ENCODE results near the gene COL26A1.

COL26A1 gene

DNA sequence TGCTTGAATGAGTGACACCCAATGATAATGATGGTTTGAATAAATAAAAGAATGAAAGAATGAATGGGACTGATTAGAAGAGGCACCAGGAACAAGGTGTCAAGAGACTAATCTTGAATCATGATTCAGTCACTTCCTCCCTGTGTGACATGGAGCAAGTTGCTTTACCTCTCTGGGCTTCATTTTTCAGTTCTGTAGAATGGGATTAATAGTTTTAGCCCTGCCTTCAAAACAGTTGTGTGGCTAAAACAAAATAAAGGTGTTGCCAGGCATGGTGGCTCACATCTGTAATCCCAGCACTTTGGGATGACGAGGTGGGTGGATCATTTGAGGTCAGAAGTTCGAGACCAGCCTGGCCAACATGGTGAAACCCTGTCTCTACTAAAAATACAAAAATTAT is 228.8 kb downstream of the COL26A1 start:
- no peaks in the 10 kb centered on the region for H3K79me2 ChIP-seq (ENCODE audit: control insufficient read depth, insufficient read depth, low read length)
- H4K8ac ChIP-seq (ENCODE audit: low read depth, low read length), result no peak overlapping the region
- no peak overlapping the region for H2BK120ac ChIP-seq (ENCODE audit: low read depth, low read length)
- no peak overlapping the region for H3K18ac ChIP-seq (ENCODE audit: low read length)
- no peaks in the 10 kb centered on the region for H3K27me3 ChIP-seq (ENCODE audit: insufficient read depth, low read length, poor library complexity)
- no peak overlapping the region for H3K27ac ChIP-seq (ENCODE audit: low read depth, low read length)
- no peak overlapping the region for H3K56ac ChIP-seq (ENCODE audit: low read length)
- H4K5ac ChIP-seq (ENCODE audit: low read length), result no peak overlapping the region
- no peak overlapping the region for H3K4ac ChIP-seq (ENCODE audit: low read depth, low read length)
- no CpG with 5 or more reads among the region's 2 CpGs for WGBS (ENCODE audit: extremely low coverage, insufficient coverage, low lambda C conversion rate)
- H3K4me2 ChIP-seq (ENCODE audit: low read length), result no peak overlapping the region
- H3K4me1 ChIP-seq (ENCODE audit: control insufficient read depth, low read depth, low read length), result no peaks in the 10 kb centered on the region
- H2BK15ac ChIP-seq (replicated peaks; ENCODE audit: low read depth), result no peak overlapping the region
- H2BK5ac ChIP-seq (ENCODE audit: low read length), result no peak overlapping the region
- H3K4me3 ChIP-seq (ENCODE audit: low read length), result no peak overlapping the region
- no peak overlapping the region for H3K9ac ChIP-seq (ENCODE audit: low read length)
- DNase-seq, result no peak
- no peaks in the 10 kb centered on the region for H3K79me1 ChIP-seq (ENCODE audit: low read length)
- H3K36me3 ChIP-seq (ENCODE audit: control insufficient read depth, insufficient read depth, low read length), result no peaks in the 10 kb centered on the region
- H2AK5ac ChIP-seq (ENCODE audit: low read length), result no peak overlapping the region
- H3K23ac ChIP-seq (ENCODE audit: low read length), result no peak overlapping the region

DNA sequence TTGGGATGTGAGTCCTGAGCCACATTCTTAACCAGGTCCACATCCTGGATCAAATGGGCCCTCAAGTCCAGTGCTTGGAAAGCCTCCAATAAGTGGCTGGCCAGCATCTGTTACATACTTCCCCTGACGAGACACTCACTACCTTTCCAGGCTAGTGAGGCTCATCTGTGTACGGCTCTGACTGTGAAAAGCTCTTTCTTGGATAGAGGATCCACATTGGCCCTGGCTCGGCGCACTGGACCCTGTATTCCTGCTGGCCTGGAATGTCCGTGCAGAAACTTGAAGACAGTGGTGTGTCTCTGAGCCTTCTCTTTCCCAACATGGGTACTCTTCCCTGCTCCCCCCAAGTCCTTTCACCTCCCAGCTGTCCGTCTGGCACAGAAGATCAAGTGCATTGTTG is 230.9 kb downstream of the COL26A1 start:
- DNase-seq, result no peak

GRCh38 chr7:101594790-101595189 is 232.1 kb downstream of the COL26A1 start:
- no peak overlapping the region for H3K9ac ChIP-seq (ENCODE audit: low read length)
- no peak overlapping the region for H2BK15ac ChIP-seq (replicated peaks; ENCODE audit: low read depth)
- H3K18ac ChIP-seq (ENCODE audit: low read length), result no peak overlapping the region
- H3K27ac ChIP-seq (ENCODE audit: low read depth, low read length), result no peak overlapping the region
- no peaks in the 10 kb centered on the region for H3K4me1 ChIP-seq (ENCODE audit: control insufficient read depth, low read depth, low read length)
- no peak overlapping the region for H4K8ac ChIP-seq (ENCODE audit: low read depth, low read length)
- H3K4me2 ChIP-seq (ENCODE audit: low read length), result no peak overlapping the region
- H3K4ac ChIP-seq (ENCODE audit: low read depth, low read length), result no peak overlapping the region
- no peak overlapping the region for H3K4me3 ChIP-seq (ENCODE audit: low read length)
- no peaks in the 10 kb centered on the region for H3K36me3 ChIP-seq (ENCODE audit: control insufficient read depth, insufficient read depth, low read length)
- no peaks in the 10 kb centered on the region for H3K79me2 ChIP-seq (ENCODE audit: control insufficient read depth, insufficient read depth, low read length)
- no peaks in the 10 kb centered on the region for H3K27me3 ChIP-seq (ENCODE audit: insufficient read depth, low read length, poor library complexity)
- no peak overlapping the region for H2AK5ac ChIP-seq (ENCODE audit: low read length)
- no peak overlapping the region for H2BK120ac ChIP-seq (ENCODE audit: low read depth, low read length)
- no peak overlapping the region for H4K5ac ChIP-seq (ENCODE audit: low read length)
- WGBS (ENCODE audit: extremely low coverage, insufficient coverage, low lambda C conversion rate), result no CpG with 5 or more reads among the region's 3 CpGs
- no peaks in the 10 kb centered on the region for H3K79me1 ChIP-seq (ENCODE audit: low read length)
- H3K23ac ChIP-seq (ENCODE audit: low read length), result no peak overlapping the region
- H2BK5ac ChIP-seq (ENCODE audit: low read length), result no peak overlapping the region
- DNase-seq, result no peak
- no peak overlapping the region for H3K56ac ChIP-seq (ENCODE audit: low read length)

More for the DNA sequence above, 230.9 kb downstream of the COL26A1 start:
- no peaks in the 10 kb centered on the region for H3K36me3 ChIP-seq (ENCODE audit: control insufficient read depth, insufficient read depth, low read length)
- no CpG with 5 or more reads among the region's 6 CpGs for WGBS (ENCODE audit: extremely low coverage, insufficient coverage, low lambda C conversion rate)
- no peaks in the 10 kb centered on the region for H3K27me3 ChIP-seq (ENCODE audit: insufficient read depth, low read length, poor library complexity)
- no peak overlapping the region for H3K56ac ChIP-seq (ENCODE audit: low read length)
- H3K9ac ChIP-seq (ENCODE audit: low read length), result no peak overlapping the region
- H3K79me1 ChIP-seq (ENCODE audit: low read length), result no peaks in the 10 kb centered on the region
- H4K8ac ChIP-seq (ENCODE audit: low read depth, low read length), result no peak overlapping the region
- H3K18ac ChIP-seq (ENCODE audit: low read length), result no peak overlapping the region
- H2BK5ac ChIP-seq (ENCODE audit: low read length), result no peak overlapping the region
- H2AK5ac ChIP-seq (ENCODE audit: low read length), result no peak overlapping the region
- no peak overlapping the region for H3K27ac ChIP-seq (ENCODE audit: low read depth, low read length)
- no peak overlapping the region for H3K4ac ChIP-seq (ENCODE audit: low read depth, low read length)
- H3K79me2 ChIP-seq (ENCODE audit: control insufficient read depth, insufficient read depth, low read length), result no peaks in the 10 kb centered on the region
- H3K4me2 ChIP-seq (ENCODE audit: low read length), result no peak overlapping the region
- no peaks in the 10 kb centered on the region for H3K4me1 ChIP-seq (ENCODE audit: control insufficient read depth, low read depth, low read length)
- H2BK120ac ChIP-seq (ENCODE audit: low read depth, low read length), result no peak overlapping the region
- no peak overlapping the region for H3K4me3 ChIP-seq (ENCODE audit: low read length)
- H2BK15ac ChIP-seq (replicated peaks; ENCODE audit: low read depth), result no peak overlapping the region
- no peak overlapping the region for H3K23ac ChIP-seq (ENCODE audit: low read length)
- H4K5ac ChIP-seq (ENCODE audit: low read length), result no peak overlapping the region

- Histone ChIP-seq H3K9ac (ENCODE audit: low read length) (no peak overlapping the region), H3K4ac (ENCODE audit: low read depth, low read length) (no peak overlapping the region), H3K4me3 (ENCODE audit: low read length) (no peak overlapping the region), H3K27me3 (ENCODE audit: insufficient read depth, low read length, poor library complexity) (no peaks in the 10 kb centered on the region), H3K36me3 (ENCODE audit: control insufficient read depth, insufficient read depth, low read length) (no peaks in the 10 kb centered on the region), H3K4me1 (ENCODE audit: control insufficient read depth, low read depth, low read length) (no peaks in the 10 kb centered on the region), H3K56ac (ENCODE audit: low read length) (no peak overlapping the region), H4K5ac (ENCODE audit: low read length) (no peak overlapping the region), H2BK5ac (ENCODE audit: low read length) (no peak overlapping the region), H3K27ac (ENCODE audit: low read depth, low read length) (no peak overlapping the region), H3K18ac (ENCODE audit: low read length) (no peak overlapping the region), H4K8ac (ENCODE audit: low read depth, low read length) (no peak overlapping the region), H3K79me2 (ENCODE audit: control insufficient read depth, insufficient read depth, low read length) (no peaks in the 10 kb centered on the region), H3K4me2 (ENCODE audit: low read length) (no peak overlapping the region), H2BK120ac (ENCODE audit: low read depth, low read length) (no peak overlapping the region), H2BK15ac (replicated peaks; ENCODE audit: low read depth) (no peak overlapping the region), H3K23ac (ENCODE audit: low read length) (no peak overlapping the region), H3K79me1 (ENCODE audit: low read length) (no peaks in the 10 kb centered on the region), H2AK5ac (ENCODE audit: low read length) (no peak overlapping the region)
- no peak for DNase-seq
- no CpG with 5 or more reads among the region's 1 CpG for WGBS (ENCODE audit: extremely low coverage, insufficient coverage, low lambda C conversion rate)
Measured at GRCh38 chr7:101595246-101595645, 232.6 kb downstream of the COL26A1 start.

DNA sequence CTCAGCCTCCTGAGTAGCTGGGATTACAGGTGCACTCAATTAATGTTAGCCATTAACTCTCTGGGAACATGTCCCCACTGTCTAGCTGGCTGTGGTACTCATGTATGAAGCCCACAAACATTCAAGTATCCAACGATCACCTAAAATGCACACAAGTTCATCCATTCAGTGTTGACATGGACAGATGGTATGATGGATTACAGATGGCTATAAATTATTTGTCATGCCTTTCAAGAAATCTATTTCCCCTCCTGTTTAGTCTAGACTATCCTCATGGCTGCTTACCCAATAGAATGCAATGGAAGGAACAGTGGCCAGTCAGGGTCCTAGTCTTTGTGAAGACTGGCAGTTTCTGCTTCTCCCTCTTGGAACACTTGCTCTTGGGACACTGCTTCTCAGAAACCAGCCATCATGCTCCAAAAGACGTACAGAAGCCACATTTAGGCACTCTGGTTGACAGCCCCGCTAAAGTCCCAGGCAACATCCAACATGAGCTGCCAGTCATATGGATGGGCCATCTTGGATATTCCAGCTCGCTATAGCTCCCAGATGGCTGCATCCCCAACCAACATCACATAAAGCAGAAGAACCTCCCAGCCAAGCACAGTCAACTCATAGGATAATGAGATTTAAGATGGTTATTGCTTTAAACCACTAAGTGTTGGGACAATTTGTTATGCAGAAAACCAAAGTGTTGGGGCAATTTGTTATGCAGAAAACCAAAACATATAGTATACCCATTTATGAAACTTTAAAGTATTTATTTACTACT is 233.3 kb downstream of the COL26A1 start:
- no peak overlapping the region for H3K27ac ChIP-seq (ENCODE audit: low read depth, low read length)
- no peaks in the 10 kb centered on the region for H3K79me2 ChIP-seq (ENCODE audit: control insufficient read depth, insufficient read depth, low read length)
- no peak overlapping the region for H4K5ac ChIP-seq (ENCODE audit: low read length)
- no peak overlapping the region for H3K4me2 ChIP-seq (ENCODE audit: low read length)
- no peak overlapping the region for H2AK5ac ChIP-seq (ENCODE audit: low read length)
- no peak overlapping the region for H3K4ac ChIP-seq (ENCODE audit: low read depth, low read length)
- WGBS (ENCODE audit: extremely low coverage, insufficient coverage, low lambda C conversion rate), result no CpG with 5 or more reads among the region's 4 CpGs
- no peak overlapping the region for H3K9ac ChIP-seq (ENCODE audit: low read length)
- no peaks in the 10 kb centered on the region for H3K36me3 ChIP-seq (ENCODE audit: control insufficient read depth, insufficient read depth, low read length)
- no peak for DNase-seq
- H2BK120ac ChIP-seq (ENCODE audit: low read depth, low read length), result no peak overlapping the region
- no peak overlapping the region for H2BK5ac ChIP-seq (ENCODE audit: low read length)
- H4K8ac ChIP-seq (ENCODE audit: low read depth, low read length), result no peak overlapping the region
- no peaks in the 10 kb centered on the region for H3K4me1 ChIP-seq (ENCODE audit: control insufficient read depth, low read depth, low read length)
- no peak overlapping the region for H3K56ac ChIP-seq (ENCODE audit: low read length)
- H3K27me3 ChIP-seq (ENCODE audit: insufficient read depth, low read length, poor library complexity), result no peaks in the 10 kb centered on the region
- H2BK15ac ChIP-seq (replicated peaks; ENCODE audit: low read depth), result no peak overlapping the region
- no peaks in the 10 kb centered on the region for H3K79me1 ChIP-seq (ENCODE audit: low read length)
- no peak overlapping the region for H3K18ac ChIP-seq (ENCODE audit: low read length)
- H3K4me3 ChIP-seq (ENCODE audit: low read length), result no peak overlapping the region
- no peak overlapping the region for H3K23ac ChIP-seq (ENCODE audit: low read length)

DNA sequence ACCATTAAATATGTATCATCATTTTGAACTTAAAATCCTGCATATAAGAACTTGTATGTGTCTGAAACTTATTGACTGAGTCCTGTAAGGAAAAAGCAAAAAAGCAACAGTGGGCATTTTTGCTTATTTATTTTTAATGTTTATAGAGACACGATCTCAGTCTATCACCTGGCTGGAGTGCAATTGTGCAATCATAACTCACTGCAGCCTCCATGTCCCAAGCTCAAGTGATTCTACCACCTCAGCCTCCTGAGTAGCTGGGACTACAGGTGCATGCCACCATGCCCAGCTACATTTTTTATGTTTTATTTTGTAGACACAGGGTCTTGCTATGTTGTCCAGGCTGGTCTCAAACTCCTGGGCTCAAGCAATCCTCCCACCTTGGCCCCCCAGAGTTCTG is 234.2 kb downstream of the COL26A1 start:
- H3K27ac ChIP-seq (ENCODE audit: low read depth, low read length), result no peak overlapping the region
- no peak overlapping the region for H4K5ac ChIP-seq (ENCODE audit: low read length)
- no peak overlapping the region for H4K8ac ChIP-seq (ENCODE audit: low read depth, low read length)
- no peak overlapping the region for H3K18ac ChIP-seq (ENCODE audit: low read length)
- H3K79me2 ChIP-seq (ENCODE audit: control insufficient read depth, insufficient read depth, low read length), result no peaks in the 10 kb centered on the region
- WGBS (ENCODE audit: extremely low coverage, insufficient coverage, low lambda C conversion rate), result no CpG with 5 or more reads among the region's 1 CpG
- H3K79me1 ChIP-seq (ENCODE audit: low read length), result no peaks in the 10 kb centered on the region
- no peak overlapping the region for H2BK5ac ChIP-seq (ENCODE audit: low read length)
- DNase-seq, result no peak
- H3K23ac ChIP-seq (ENCODE audit: low read length), result no peak overlapping the region
- H3K36me3 ChIP-seq (ENCODE audit: control insufficient read depth, insufficient read depth, low read length), result no peaks in the 10 kb centered on the region
- H3K56ac ChIP-seq (ENCODE audit: low read length), result no peak overlapping the region
- H2AK5ac ChIP-seq (ENCODE audit: low read length), result no peak overlapping the region
- no peak overlapping the region for H2BK15ac ChIP-seq (replicated peaks; ENCODE audit: low read depth)
- H3K4ac ChIP-seq (ENCODE audit: low read depth, low read length), result no peak overlapping the region
- no peaks in the 10 kb centered on the region for H3K27me3 ChIP-seq (ENCODE audit: insufficient read depth, low read length, poor library complexity)
- no peak overlapping the region for H2BK120ac ChIP-seq (ENCODE audit: low read depth, low read length)
- no peak overlapping the region for H3K9ac ChIP-seq (ENCODE audit: low read length)
- H3K4me1 ChIP-seq (ENCODE audit: control insufficient read depth, low read depth, low read length), result no peaks in the 10 kb centered on the region
- no peak overlapping the region for H3K4me2 ChIP-seq (ENCODE audit: low read length)
- no peak overlapping the region for H3K4me3 ChIP-seq (ENCODE audit: low read length)

Measured in mesendoderm (in vitro differentiated cells).